Endothelial cell of umbilical vein (primary cell): ENCODE data around the gene ARHGEF17. TPM values are rescaled to one million over a fixed set of nuclear protein-coding genes. Genes with fewer than 3 reads are reported as not detected.

ENCODE experiments used
- BruUV-seq: library from RNA; stranded (reverse); fragments of 400-500 nt; replicated peaks from 2 replicates; lab custom pipeline; 2021; lab: Mats Ljungman, UMichigan
- CTCF ChIA-PET: fragments of 300-600, 350-600 bp; sonication (Branson Sonifier 250); formaldehyde crosslinking; loops from one replicate; lab custom pipeline; 2021; ENCODE audit warnings: antibody characterized with exemption, inconsistent platforms; lab: Charles Lee
- POLR2A ChIA-PET: fragments of 300-600, 350-600 bp; sonication (Branson Sonifier 250); formaldehyde crosslinking; loops from one replicate; lab custom pipeline; 2021; ENCODE audit warnings: antibody characterized with exemption, inconsistent platforms; lab: Charles Lee
- DNase-seq: peaks from one replicate; pipeline ENCODE4 v3.0.0-alpha.2; 2011; ENCODE audit warnings: low read depth, low spot score
- FAIRE-seq: peaks from 2 replicates; lab custom pipeline; 2011; peaks lifted over from hg19 to GRCh38; lab: Jason Lieb, UNC
- H2AFZ ChIP-seq: 2 replicates; pipeline ENCODE4 v1.6.0; 2012; ENCODE audit warnings: low read depth, low read length, control low read depth, inconsistent platforms
- H3K27ac ChIP-seq: 2 replicates; pipeline ENCODE4 v1.5.1; 2011; ENCODE audit warnings: low read depth, mild to moderate bottlenecking, control low read depth, low read length, moderate library complexity; ENCODE audit not compliant: insufficient read depth
- H3K27me3 ChIP-seq, 2 experiments: 2 replicates each; pipeline versions ENCODE4 v1.6.0 to v1.6.1; 2011; ENCODE audit warnings: low read length in 2 of 2, mixed read lengths in 1 of 2; ENCODE audit not compliant: control insufficient read depth in 2 of 2, insufficient read depth in 2 of 2
- H3K36me3 ChIP-seq, 2 experiments: 2 replicates in 1 of 2; 3 replicates in 1 of 2; pipeline ENCODE4 v1.5.1; 2011; ENCODE audit warnings: low read length in 2 of 2, mild to moderate bottlenecking in 1 of 2, moderate library complexity in 1 of 2; ENCODE audit not compliant: control insufficient read depth in 2 of 2, insufficient read depth in 2 of 2; ENCODE audit errors: extremely low read depth in 1 of 2
- H3K4me1 ChIP-seq: 3 replicates; pipeline ENCODE4 v1.5.1; 2011; ENCODE audit warnings: mild to moderate bottlenecking, low read length; ENCODE audit not compliant: control insufficient read depth, insufficient read depth; ENCODE audit errors: extremely low read depth
- H3K4me2 ChIP-seq: 2 replicates; pipeline ENCODE4 v1.6.1; 2011; ENCODE audit warnings: low read length, control low read depth, mixed read lengths; ENCODE audit not compliant: insufficient read depth
- H3K4me3 ChIP-seq, 3 experiments: fragments of 200-600 bp in 1 of 3; sonication (generic), shearing (Covaris generic) in 1 of 3; replicated peaks in 1 of 3; 2 replicates each; pipeline ENCODE4 v1.5.1; 2011 to 2016; ENCODE audit warnings: control low read depth in 3 of 3, low read length in 3 of 3, mild to moderate bottlenecking in 2 of 3, inconsistent platforms in 1 of 3, low read depth in 1 of 3, moderate library complexity in 1 of 3; ENCODE audit not compliant: insufficient read depth in 1 of 3
- H3K79me2 ChIP-seq: 2 replicates; pipeline ENCODE4 v1.6.0; 2012; ENCODE audit warnings: low read length, inconsistent platforms; ENCODE audit not compliant: control insufficient read depth, insufficient read depth
- H3K9ac ChIP-seq: replicated peaks from 2 replicates; pipeline ENCODE3; 2011; ENCODE audit warnings: low read length, control low read depth; ENCODE audit not compliant: insufficient read depth; ENCODE audit errors: extremely low read depth
- H3K9me1 ChIP-seq: replicated peaks from 3 replicates; pipeline ENCODE4 v1.6.0; 2011; ENCODE audit warnings: mild to moderate bottlenecking, low read length; ENCODE audit not compliant: control insufficient read depth, insufficient read depth; ENCODE audit errors: extremely low read depth
- H3K9me3 ChIP-seq: replicated peaks from 2 replicates; pipeline ENCODE4 v1.5.1; 2012; ENCODE audit warnings: low read length, inconsistent platforms; ENCODE audit not compliant: control insufficient read depth, insufficient read depth
- H4K20me1 ChIP-seq: replicated peaks from 2 replicates; pipeline ENCODE3; 2011; ENCODE audit warnings: mild to moderate bottlenecking, low read length; ENCODE audit not compliant: control insufficient read depth, insufficient read depth; ENCODE audit errors: extremely low read depth
- EZH2 ChIP-seq: IDR thresholded peaks from 2 replicates; pipeline ENCODE4 v1.6.1; 2012; ENCODE audit warnings: borderline replicate concordance, low read depth, mild to moderate bottlenecking, moderate library complexity, low read length, inconsistent platforms; ENCODE audit not compliant: severe bottlenecking
- FOS ChIP-seq: IDR thresholded peaks from 2 replicates; pipeline ENCODE4 v1.6.1; 2011; ENCODE audit warnings: mild to moderate bottlenecking, low read length, moderate library complexity, borderline replicate concordance; ENCODE audit not compliant: insufficient read depth
- GATA2 ChIP-seq: IDR thresholded peaks from 2 replicates; pipeline ENCODE4 v1.7.0; 2011; ENCODE audit warnings: low read depth, mild to moderate bottlenecking, moderate library complexity, mixed read lengths, low read length; ENCODE audit not compliant: insufficient read length, insufficient read depth
- JUN ChIP-seq: IDR thresholded peaks from 2 replicates; pipeline ENCODE4 v1.6.1; 2011; ENCODE audit warnings: borderline replicate concordance, low read depth; ENCODE audit not compliant: insufficient read length, insufficient read depth
- MYC ChIP-seq: IDR thresholded peaks from one replicate; pipeline ENCODE4 v1.6.1; 2011; ENCODE audit warnings: mild to moderate bottlenecking, low read depth, low read length
- POLR2A ChIP-seq: IDR thresholded peaks from 2 replicates; pipeline ENCODE4 v1.6.1; 2012; ENCODE audit warnings: low read depth, mild to moderate bottlenecking, control low read depth, low read length
- POLR2AphosphoS5 ChIP-seq: IDR thresholded peaks from 2 replicates; pipeline ENCODE4 v1.6.1; 2012; ENCODE audit warnings: low read depth, mild to moderate bottlenecking, control low read depth, low read length, moderate library complexity; ENCODE audit not compliant: insufficient read depth
- dilution Hi-C: fragments of 300-500 bp; cut with MboI; formaldehyde crosslinking; loops from one replicate; pipeline ENCODE4 v1.15.0; 2019; ENCODE audit warnings: low sequenced_read_pairs; ENCODE audit not compliant: extremely low pct_ligation_motif_present
- intact Hi-C: fragments of 100-400 bp; cut with micrococcal nuclease; formaldehyde crosslinking; loops from one replicate; pipeline ENCODE4 v1.10.0; 2022
- polyA plus RNA-seq, 4 experiments: library from polyadenylated mRNA; depleted of rRNA in 3 of 4; stranded (reverse) in 3 of 4; unstranded in 1 of 4; fragments of >200 nt; gene quantifications; 2 replicates each; pipeline versions ENCODE4 v1.2.1 to v1.2.3, GENCODE V29; 2011 to 2012; ENCODE audit warnings: missing spikeins in 1 of 4
- total RNA-seq: library from RNA; stranded (reverse); gene quantifications from 2 replicates; pipeline ENCODE4 v1.2.3, GENCODE V29; 2021
- TF ChIP-seq, protein P1 (sequence below): IDR thresholded peaks from 2 replicates; pipeline ENCODE4 v1.6.1; 2011; ENCODE audit not compliant: insufficient read depth, insufficient read length
- TF ChIP-seq, protein P2 (sequence below), 2 donors: IDR thresholded peaks; 1 replicate in 1 of 2; 2 replicates in 1 of 2; pipeline ENCODE4 v1.5.1; 2011; ENCODE audit warnings: low read length in 2 of 2, mild to moderate bottlenecking in 2 of 2, moderate library complexity in 2 of 2, control low read depth in 1 of 2, inconsistent platforms in 1 of 2, low read depth in 1 of 2; ENCODE audit not compliant: insufficient read depth in 1 of 2; ENCODE audit errors: extremely low read depth in 1 of 2

Gene ARHGEF17
- total and polyA plus RNA-seq, 2 donors (not counting 3 experiments of a cell fraction or from before 2014, with no cell fraction given): 74.9 to 89.9 TPM

DNA sequence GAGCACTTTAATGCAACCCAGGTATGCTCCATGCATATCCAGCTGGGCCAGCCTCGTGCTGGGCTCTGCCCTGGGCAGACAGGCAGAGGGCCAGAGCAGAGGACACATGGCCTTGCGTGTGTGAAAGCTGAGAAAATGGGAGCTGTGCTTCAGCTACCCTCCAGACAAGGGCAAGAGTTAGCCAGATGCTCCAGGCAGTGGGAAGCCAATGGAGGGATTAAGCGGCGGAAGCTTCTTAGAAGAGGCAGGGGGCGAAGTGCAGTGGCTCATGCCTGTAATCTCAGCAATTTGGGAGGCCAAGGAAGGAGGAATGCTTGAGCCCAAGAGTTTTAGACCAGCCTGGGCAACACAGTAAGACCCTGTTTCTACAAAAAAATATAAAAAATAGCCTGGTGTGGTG, 9.8 kb upstream of the ARHGEF17 start:
- Histone ChIP-seq H3K4me1 (peaks cover 2% of the 10 kb centered on the region), H3K4me3 (no peak overlapping the region), H3K36me3 (no peaks in the 10 kb centered on the region), H3K4me2 (no peak overlapping the region), H3K9me3 (no peaks in the 10 kb centered on the region), H3K9me1 (no peaks in the 10 kb centered on the region), H3K79me2 (no peaks in the 10 kb centered on the region), H3K27ac (no peak overlapping the region), H3K27me3 (no peaks in the 10 kb centered on the region), H2AFZ (no peak overlapping the region), H4K20me1 (no peaks in the 10 kb centered on the region), H3K9ac (no peak overlapping the region)
- POLR2A ChIA-PET: no interaction called here
- intact Hi-C loops: no loop called here
- CTCF ChIA-PET: interaction anchor here (0.8 to 8.1 kb wide), 11 partner anchors 9 to 573 kb away, joined by 3 to 89 read pairs (median 6); no protein-coding TSS in a partner anchor
- no peak for DNase-seq
- FAIRE-seq: no peak
- dilution Hi-C loops: no loop called here
- BruUV-seq: no TSS peak
- TF ChIP-seq POLR2A (no peak), POLR2AphosphoS5 (no peak), FOS (no peak), GATA2 (no peak)

DNA sequence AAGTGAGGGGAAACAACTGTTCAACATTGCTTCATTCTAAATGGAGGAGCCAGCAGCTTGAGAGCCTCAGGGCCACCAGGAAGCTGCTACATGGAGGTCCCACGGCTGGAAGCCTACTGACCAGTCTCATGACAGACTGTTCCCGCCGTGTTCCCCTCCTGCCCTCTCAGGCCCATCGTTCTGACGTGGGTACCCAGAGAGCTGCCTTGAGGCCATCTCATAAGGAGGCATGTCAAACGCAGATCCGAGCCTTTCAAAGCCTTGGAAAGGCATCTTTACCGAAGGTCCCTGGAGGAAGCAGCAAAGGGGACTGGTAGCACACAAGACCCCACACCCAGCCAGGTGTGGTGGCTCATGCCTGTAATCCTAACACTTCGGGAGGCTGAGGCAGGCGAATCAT, 8.3 kb upstream of the ARHGEF17 start:
- FAIRE-seq (no peak), DNase-seq (no peak)
- no peaks in the 10 kb centered on the region for H4K20me1 ChIP-seq
- H3K27ac ChIP-seq: no peak overlapping the region
- TF ChIP-seq, protein P1, sequence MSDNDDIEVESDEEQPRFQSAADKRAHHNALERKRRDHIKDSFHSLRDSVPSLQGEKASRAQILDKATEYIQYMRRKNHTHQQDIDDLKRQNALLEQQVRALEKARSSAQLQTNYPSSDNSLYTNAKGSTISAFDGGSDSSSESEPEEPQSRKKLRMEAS: no peak
- no peak for TF ChIP-seq GATA2
- no peak for TF ChIP-seq POLR2A
- TF ChIP-seq, protein P2, sequence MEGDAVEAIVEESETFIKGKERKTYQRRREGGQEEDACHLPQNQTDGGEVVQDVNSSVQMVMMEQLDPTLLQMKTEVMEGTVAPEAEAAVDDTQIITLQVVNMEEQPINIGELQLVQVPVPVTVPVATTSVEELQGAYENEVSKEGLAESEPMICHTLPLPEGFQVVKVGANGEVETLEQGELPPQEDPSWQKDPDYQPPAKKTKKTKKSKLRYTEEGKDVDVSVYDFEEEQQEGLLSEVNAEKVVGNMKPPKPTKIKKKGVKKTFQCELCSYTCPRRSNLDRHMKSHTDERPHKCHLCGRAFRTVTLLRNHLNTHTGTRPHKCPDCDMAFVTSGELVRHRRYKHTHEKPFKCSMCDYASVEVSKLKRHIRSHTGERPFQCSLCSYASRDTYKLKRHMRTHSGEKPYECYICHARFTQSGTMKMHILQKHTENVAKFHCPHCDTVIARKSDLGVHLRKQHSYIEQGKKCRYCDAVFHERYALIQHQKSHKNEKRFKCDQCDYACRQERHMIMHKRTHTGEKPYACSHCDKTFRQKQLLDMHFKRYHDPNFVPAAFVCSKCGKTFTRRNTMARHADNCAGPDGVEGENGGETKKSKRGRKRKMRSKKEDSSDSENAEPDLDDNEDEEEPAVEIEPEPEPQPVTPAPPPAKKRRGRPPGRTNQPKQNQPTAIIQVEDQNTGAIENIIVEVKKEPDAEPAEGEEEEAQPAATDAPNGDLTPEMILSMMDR (IDR thresholded peaks at IDR 0.05; ENCODE audit: extremely low read depth in 1 of 2, insufficient read depth in 1 of 2, low read depth in 1 of 2, low read length in 2 of 2): no peak
- TF ChIP-seq EZH2: no peak
- TF ChIP-seq POLR2AphosphoS5: no peak
- TF ChIP-seq JUN: no peak
- TF ChIP-seq FOS: no peak
- TF ChIP-seq MYC: no peak
- intact Hi-C loops: no loop called here
- dilution Hi-C loops: no loop called here
- H3K4me1 ChIP-seq: peaks cover 2% of the 10 kb centered on the region
- H3K9me3 ChIP-seq: no peaks in the 10 kb centered on the region
- no peak overlapping the region for H3K4me2 ChIP-seq
- BruUV-seq: no TSS peak
- ChIA-PET POLR2A (no interaction called here), CTCF (interaction anchor here (1.5 to 8.1 kb wide), 5 partner anchors 9 to 94 kb away, joined by 3 to 89 read pairs (median 19); no protein-coding TSS in a partner anchor)
- H3K36me3 ChIP-seq: no peaks in the 10 kb centered on the region
- H3K79me2 ChIP-seq: no peaks in the 10 kb centered on the region
- H3K4me3 ChIP-seq: no peak overlapping the region
- H3K9ac ChIP-seq: no peak overlapping the region
- no peaks in the 10 kb centered on the region for H3K27me3 ChIP-seq
- no peak overlapping the region for H2AFZ ChIP-seq
- H3K9me1 ChIP-seq: no peaks in the 10 kb centered on the region
